Left renal cortex interstitium (tissue), 4 donors: ENCODE results near the gene DNHD1. TPM values are rescaled to one million over a fixed set of nuclear protein-coding genes. Genes with fewer than 3 reads are reported as not detected.

Experiments
- polyA plus RNA-seq, 4 donors: library from polyadenylated mRNA; unstranded; fragments of 120-200 nt; gene quantifications; one replicate each; pipeline ENCODE4 v1.2.1, GENCODE V29; 2013; ENCODE audit not compliant: insufficient read length in 4 of 4

DNHD1 gene
- polyA plus RNA-seq, 4 donors, result 4.1 to 14.4 (median 9.3) TPM

Other genes starting within 250 kb of the DNHD1 start
- 1 to 10 TPM in 1 of 4 donors, under 1 TPM in 3; 0.28 to 1.1 (median 0.67) TPM for gene CCKBR, start 237.4 kb upstream of the DNHD1 start, polyA plus RNA-seq
- 10 to 100 TPM; 13.3 to 25.4 (median 18.4) TPM for gene CAVIN3, start 176.8 kb upstream of the DNHD1 start, polyA plus RNA-seq
- 10 to 100 TPM; 31.8 to 35.9 (median 35.4) TPM for gene SMPD1, start 106.8 kb upstream of the DNHD1 start, polyA plus RNA-seq
- gene APBB1, start 78.2 kb upstream of the DNHD1 start, polyA plus RNA-seq, result 10 to 100 TPM; 49.1 to 71.1 (median 59.7) TPM
- 1 to 10 TPM; 1.7 to 8.6 (median 5.9) TPM for gene HPX, start 56.3 kb upstream of the DNHD1 start, polyA plus RNA-seq
- gene TRIM3, start 23.3 kb upstream of the DNHD1 start, polyA plus RNA-seq, result 10 to 100 TPM; 16.7 to 31.9 (median 23.6) TPM
- 10 to 100 TPM; 60.4 to 84.0 (median 70.5) TPM for gene ARFIP2, start 15.9 kb upstream of the DNHD1 start, polyA plus RNA-seq
- 10 to 100 TPM; 36.3 to 38.9 (median 38.3) TPM for gene TIMM10B, start 15.8 kb upstream of the DNHD1 start, polyA plus RNA-seq
- gene RRP8, start 106.3 kb downstream of the DNHD1 start, polyA plus RNA-seq, result 10 to 100 TPM; 18.0 to 26.5 (median 24.0) TPM
- gene ILK, start 106.5 kb downstream of the DNHD1 start, polyA plus RNA-seq, result 100 to 1,000 TPM; 154 to 165 (median 158) TPM
- gene TAF10, start 114.9 kb downstream of the DNHD1 start, polyA plus RNA-seq, result 100 to 1,000 TPM in 1 of 4 donors, 10 to 100 TPM in 3; 64.8 to 107 (median 78.5) TPM
- 100 to 1,000 TPM in 3 of 4 donors, 10 to 100 TPM in 1; 89.2 to 119 (median 113) TPM for gene TPP1, start 122.1 kb downstream of the DNHD1 start, polyA plus RNA-seq
- 10 to 100 TPM; 29.8 to 49.5 (median 37.8) TPM for gene DCHS1, start 158.5 kb downstream of the DNHD1 start, polyA plus RNA-seq
- gene MRPL17, start 186.1 kb downstream of the DNHD1 start, polyA plus RNA-seq, result 10 to 100 TPM; 64.7 to 81.0 (median 72.8) TPM